GM18519 (cell line): Measurements from ENCODE around the gene C6.
"Not testable (repeated sequence)": the region's sequence is repeated elsewhere in the genome, so short reads cannot be mapped to it uniquely, and the experiment has no call there.

ENCODE experiments used
- ATAC-seq: cut with Tn5 transposase; IDR thresholded peaks from one replicate; pipeline ENCODE4 v1.9.1; 2021; ENCODE audit warnings: mild to moderate bottlenecking, moderate library complexity; ENCODE audit not compliant: unreplicated experiment, low FRiP score

C6 gene

GRCh38 chr5:41213340-41213739 is at the start of gene C6:
Gene C6 (minus strand): TSS chr5:41213532. CDS start chr5:41203230, 10,302 bp downstream.
- no peak for ATAC-seq

DNA sequence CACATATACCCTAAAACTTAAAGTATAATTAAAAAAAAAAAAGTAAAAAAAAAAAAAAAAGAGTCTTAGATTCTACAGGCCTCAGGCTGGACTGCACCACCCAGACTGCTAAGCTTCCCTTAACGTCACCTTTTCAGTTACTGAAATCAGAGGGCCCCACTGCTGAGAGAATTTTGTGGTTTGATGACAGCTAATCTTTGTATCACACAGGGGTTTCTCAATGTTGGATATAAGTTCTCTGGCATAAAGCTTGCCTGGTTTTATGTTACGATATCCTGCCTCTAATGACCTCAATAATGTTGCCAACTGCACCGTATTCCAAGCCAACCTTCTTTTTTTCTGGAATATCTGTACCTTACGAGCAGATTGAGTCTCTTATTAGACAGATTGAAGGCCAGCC is 43.1 kb upstream of the C6 start:
- ATAC-seq: no peak

DNA sequence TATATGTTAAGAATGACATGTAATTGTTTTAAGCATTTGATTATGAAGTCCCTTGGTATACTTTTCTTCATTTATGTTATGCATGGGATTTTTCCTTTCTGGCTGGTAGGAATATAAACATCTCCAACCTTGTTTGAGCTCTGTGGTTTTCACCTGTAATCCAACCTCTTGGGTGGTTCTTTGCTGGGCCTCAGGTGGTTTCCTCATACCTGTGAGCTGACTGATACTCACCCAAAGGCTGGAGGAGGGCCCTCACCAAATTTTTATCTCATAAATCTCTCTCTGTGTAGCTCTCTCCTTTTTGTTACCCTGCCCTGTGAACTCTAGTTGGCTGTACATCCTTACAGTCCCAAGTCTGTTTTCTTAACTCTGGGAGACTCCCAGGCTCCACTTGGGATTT is 39.8 kb upstream of the C6 start:
- ATAC-seq: no peak

DNA sequence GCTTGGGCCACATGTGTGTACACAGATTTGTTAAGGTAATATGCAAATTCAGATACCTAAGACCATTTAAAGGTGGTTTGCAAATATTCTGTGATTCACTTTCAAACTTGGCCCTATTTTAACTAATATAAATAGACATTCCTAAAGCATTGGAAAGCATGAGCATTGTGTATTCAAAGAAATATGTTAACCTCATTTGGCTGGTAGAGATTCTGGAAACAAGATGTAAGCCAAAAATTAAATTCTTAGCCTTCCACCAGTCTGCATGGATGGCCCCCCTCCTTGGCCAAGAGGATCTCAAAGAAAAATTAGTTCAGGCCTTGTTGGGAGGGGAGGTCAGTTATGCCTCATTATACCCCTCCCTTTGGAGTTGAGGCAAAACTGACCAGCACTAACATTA is 38.7 kb upstream of the C6 start:
- ATAC-seq: no peak

GRCh38 chr5:41250351-41250987 is 37.1 kb upstream of the C6 start:
- ATAC-seq: no peak

DNA sequence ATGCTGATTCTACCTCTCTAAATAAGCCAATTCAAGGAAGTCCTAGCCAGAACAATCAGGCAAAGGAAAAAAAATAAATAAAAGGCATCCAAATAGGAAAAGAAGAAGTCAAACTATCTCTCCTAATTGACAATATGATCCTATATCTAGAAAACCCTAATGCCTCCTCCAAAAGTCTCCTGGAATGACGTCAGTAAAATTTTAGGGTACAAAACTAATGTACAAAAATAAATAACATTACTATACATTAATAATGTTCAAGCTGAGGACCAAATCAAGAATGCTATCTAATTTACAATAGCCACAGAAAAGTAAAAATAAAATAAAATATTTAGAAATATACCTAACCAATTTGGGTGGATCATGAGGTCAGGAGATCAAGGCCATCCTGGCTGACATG is 33.8 kb upstream of the C6 start:
- ATAC-seq: no peak

- no peak for ATAC-seq
Observed at GRCh38 chr5:41246376-41246775, 33.0 kb upstream of the C6 start.

- no peak for ATAC-seq
Observed at GRCh38 chr5:41243558-41243957, 30.2 kb upstream of the C6 start.

GRCh38 chr5:41240985-41241384 is 27.7 kb upstream of the C6 start:
- ATAC-seq: no peak

DNA sequence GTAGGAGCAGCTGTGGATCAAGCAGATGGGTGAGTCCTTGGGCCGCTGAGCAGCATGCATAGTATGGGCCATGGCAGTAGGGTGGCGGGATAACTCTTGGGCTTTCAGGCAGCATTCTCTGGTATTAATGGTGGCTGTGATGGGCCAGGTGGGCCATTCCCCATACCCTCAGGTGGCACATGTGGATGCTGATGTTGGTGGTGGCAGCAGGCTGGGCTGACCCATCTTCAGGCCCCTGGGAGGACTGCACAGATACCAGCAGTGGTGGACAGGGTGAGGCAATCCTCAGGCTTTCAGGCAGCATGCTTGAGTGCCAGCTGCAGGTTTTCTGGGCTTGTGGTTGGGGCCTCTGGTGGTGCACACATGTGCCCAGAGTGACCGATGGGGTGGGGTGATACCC is 27.1 kb upstream of the C6 start:
- no peak for ATAC-seq

DNA sequence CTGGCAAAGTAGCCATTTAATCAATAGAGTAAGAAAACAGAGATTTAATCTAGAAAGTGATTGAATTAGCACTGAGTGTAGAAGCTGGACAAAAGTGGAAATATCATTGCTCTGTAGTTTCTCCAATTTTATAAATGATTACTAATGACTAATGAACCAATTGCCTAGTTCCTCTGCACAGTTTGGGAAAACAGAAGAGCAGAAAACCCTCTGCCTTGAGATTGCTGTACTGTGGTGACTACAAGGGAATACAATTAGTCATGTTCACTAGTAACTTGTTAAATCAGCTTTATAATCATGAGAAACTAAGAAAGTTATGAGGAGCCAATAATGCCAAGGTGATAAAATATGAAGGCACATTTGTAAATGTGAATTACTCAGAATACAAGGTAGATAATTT is 21.1 kb upstream of the C6 start:
- ATAC-seq: no peak

DNA sequence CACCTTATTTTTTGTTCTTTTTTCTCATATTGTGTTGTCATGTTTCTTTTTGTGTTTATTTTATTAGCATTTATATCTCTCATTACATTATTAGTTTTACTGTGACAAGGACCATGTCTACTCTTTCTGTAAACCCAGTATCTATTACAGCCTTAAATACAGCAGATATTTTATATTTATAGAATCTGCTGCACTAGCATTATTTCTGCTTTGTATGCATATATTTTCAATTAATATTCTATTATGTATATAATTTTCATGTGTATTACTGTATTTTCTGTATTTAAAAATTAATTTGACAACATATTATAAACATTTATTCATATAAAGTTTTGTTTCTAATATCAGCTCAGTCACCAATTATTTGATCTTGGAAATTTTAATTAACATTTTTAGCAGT is 19.5 kb upstream of the C6 start:
- no peak for ATAC-seq

GRCh38 chr5:41230276-41230675 is 16.9 kb upstream of the C6 start:
- not testable (repeated sequence) for ATAC-seq

DNA sequence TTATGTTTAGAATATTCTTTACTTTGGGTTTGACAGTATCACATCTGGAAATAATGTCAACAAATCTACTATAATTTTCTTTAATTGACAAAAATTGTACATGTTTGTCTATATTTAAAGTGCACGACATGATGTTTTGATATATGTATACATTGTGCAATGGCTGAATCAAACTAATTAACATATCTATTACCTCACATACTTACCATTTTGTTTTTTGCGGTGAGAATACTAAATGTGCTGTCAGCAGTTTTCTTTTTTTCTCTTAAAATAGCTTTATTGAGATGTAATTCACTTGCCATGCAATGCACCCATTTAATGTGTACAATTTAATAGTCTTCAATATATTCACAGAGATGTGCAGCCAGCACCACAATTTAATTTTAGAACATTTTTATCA is 10.6 kb upstream of the C6 start:
- ATAC-seq: no peak

DNA sequence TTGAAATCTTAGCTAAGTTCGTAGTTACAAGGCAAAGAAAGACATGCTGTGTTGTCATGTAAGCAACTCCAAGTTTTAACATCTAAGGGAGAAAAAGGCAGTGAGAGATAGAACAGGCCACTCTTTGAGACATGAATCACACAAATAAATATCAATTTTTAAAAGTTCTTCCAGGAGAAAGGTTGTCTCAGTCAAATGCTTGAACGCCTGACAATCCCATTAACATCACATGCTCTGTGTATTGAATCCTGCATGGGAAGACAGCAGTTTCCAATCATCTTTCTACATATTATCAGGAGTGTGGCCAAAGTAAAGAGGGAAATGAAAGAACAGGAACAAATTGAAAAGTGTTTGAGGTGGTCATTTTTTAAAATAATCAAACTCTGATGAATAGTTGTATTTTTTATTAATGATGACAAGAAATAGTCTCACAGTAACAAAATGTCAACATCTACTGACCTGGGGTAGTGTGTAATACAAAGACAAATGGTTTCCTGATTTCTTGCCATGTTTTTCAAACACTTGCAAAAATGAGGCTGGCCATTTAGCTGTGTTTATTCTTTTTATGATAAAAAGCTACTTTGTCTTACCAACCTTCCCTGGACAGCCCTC is 6.4 kb upstream of the C6 start:
- ATAC-seq: no peak

- no peak for ATAC-seq
Observed at GRCh38 chr5:41218929-41219657, 5.8 kb upstream of the C6 start.

DNA sequence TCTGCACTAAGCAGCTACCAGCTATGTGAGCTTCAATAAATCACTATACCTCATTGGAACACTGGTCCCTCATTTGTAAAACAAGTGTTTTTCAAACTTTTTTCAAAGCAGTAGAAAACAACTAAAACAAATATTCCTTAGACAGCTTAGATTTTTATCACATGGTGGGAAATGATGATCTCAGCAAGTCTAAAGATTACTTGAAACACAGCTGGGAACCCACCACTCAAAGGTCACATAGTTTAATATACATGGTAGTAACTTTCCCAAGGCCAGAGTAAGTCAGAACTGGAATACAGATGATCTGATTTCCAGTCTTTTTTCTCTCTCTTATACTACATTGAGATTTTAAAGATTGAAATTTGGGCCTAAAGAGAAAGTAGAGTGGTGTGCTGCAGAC is 850 bp upstream of the C6 start:
- ATAC-seq: no peak

GRCh38 chr5:41212935-41213334 is 397 bp downstream of the C6 start:
- no peak for ATAC-seq

GRCh38 chr5:41211417-41211816 is 1.9 kb downstream of the C6 start:
- ATAC-seq: no peak

- not testable (repeated sequence) for ATAC-seq
Observed at GRCh38 chr5:41205475-41205874, 7.9 kb downstream of the C6 start.

GRCh38 chr5:41203033-41203432 is 10.3 kb downstream of the C6 start:
- no peak for ATAC-seq
